HG03521 (cell line): ENCODE measurements around the gene GADL1.

Experiments used
- ATAC-seq: cut with Tn5 transposase; IDR thresholded peaks from one replicate; pipeline ENCODE4 v1.9.1; 2021; ENCODE audit warnings: mild to moderate bottlenecking, moderate library complexity; ENCODE audit not compliant: unreplicated experiment

The GADL1 gene

GRCh38 chr3:30764891-30765290 lies 129.6 kb downstream of the GADL1 start:
- ATAC-seq = no peak

GRCh38 chr3:30764281-30764680 lies 130.2 kb downstream of the GADL1 start:
- no peak for ATAC-seq

- no peak for ATAC-seq
Measured at GRCh38 chr3:30761374-30761773, 133.1 kb downstream of the GADL1 start.

- no peak for ATAC-seq
Measured at GRCh38 chr3:30760737-30761136, 133.7 kb downstream of the GADL1 start.

GRCh38 chr3:30760040-30760695 lies 134.3 kb downstream of the GADL1 start:
- no peak for ATAC-seq

GRCh38 chr3:30756218-30756617 lies 138.2 kb downstream of the GADL1 start:
- no peak for ATAC-seq

- ATAC-seq = no peak
Measured at GRCh38 chr3:30754426-30754825, 140.0 kb downstream of the GADL1 start.

GRCh38 chr3:30753766-30754165 lies 140.7 kb downstream of the GADL1 start:
- no peak for ATAC-seq

- no peak for ATAC-seq
Measured at GRCh38 chr3:30752970-30753369, 141.5 kb downstream of the GADL1 start.

GRCh38 chr3:30752491-30752890 lies 142.0 kb downstream of the GADL1 start:
- no peak for ATAC-seq

GRCh38 chr3:30751610-30752299 lies 142.7 kb downstream of the GADL1 start:
- no peak for ATAC-seq

GRCh38 chr3:30750967-30751366 lies 143.5 kb downstream of the GADL1 start:
- no peak for ATAC-seq

- ATAC-seq = no peak
Measured at GRCh38 chr3:30749230-30749629, 145.2 kb downstream of the GADL1 start.

GRCh38 chr3:30747771-30748281 lies 146.6 kb downstream of the GADL1 start:
- no peak for ATAC-seq

GRCh38 chr3:30743641-30744317 lies 150.7 kb downstream of the GADL1 start:
- ATAC-seq = no peak

- no peak for ATAC-seq
Measured at GRCh38 chr3:30742796-30743619, 151.5 kb downstream of the GADL1 start.

GRCh38 chr3:30741889-30742288 lies 152.6 kb downstream of the GADL1 start:
- ATAC-seq = no peak

GRCh38 chr3:30738605-30739004 lies 155.9 kb downstream of the GADL1 start:
- ATAC-seq = no peak

GRCh38 chr3:30737743-30738499 lies 156.5 kb downstream of the GADL1 start:
- ATAC-seq = no peak

- ATAC-seq = no peak
Measured at GRCh38 chr3:30733696-30734095, 160.8 kb downstream of the GADL1 start.
